PC-9 (cell line): ENCODE results near the gene FUCA2. TPM values are rescaled to one million over a fixed set of nuclear protein-coding genes. Genes with fewer than 3 reads are reported as not detected.

ENCODE experiments used
- BruUV-seq: library from RNA; stranded (reverse); fragments of 400-500 nt; replicated peaks from 2 replicates; lab custom pipeline; 2021; lab: Mats Ljungman, UMichigan
- CTCF ChIA-PET: fragments of 300-600 bp; sonication (Branson Sonifier 250); formaldehyde crosslinking; loops from one replicate; lab custom pipeline; 2022; ENCODE audit warnings: antibody characterized with exemption; lab: Charles Lee
- POLR2A ChIA-PET: fragments of 300-600 bp; sonication (Branson Sonifier 250); formaldehyde crosslinking; loops from one replicate; lab custom pipeline; 2022; ENCODE audit warnings: antibody characterized with exemption; ENCODE audit not compliant: unreplicated experiment; lab: Charles Lee
- DNase-seq, 2 experiments: peaks; one replicate each; pipeline versions ENCODE4 v3.0.0 to v3.0.0-alpha.2; 2015 to 2022; ENCODE audit warnings: mixed read lengths in 1 of 2
- H2AFZ ChIP-seq: fragments of 200-600 bp; sonication (generic); 2 replicates; pipeline ENCODE4 v1.8.1; 2017; ENCODE audit warnings: antibody characterized with exemption
- H3F3A ChIP-seq: fragments of 200-600 bp; sonication (generic); 2 replicates; pipeline ENCODE4 v1.8.1; 2017; ENCODE audit warnings: antibody characterized with exemption, mild to moderate bottlenecking, low read depth; ENCODE audit not compliant: insufficient read depth
- H3K27ac ChIP-seq: fragments of 200-600 bp; sonication (generic); 2 replicates; pipeline ENCODE4 v1.6.1; 2016; ENCODE audit warnings: mixed run types
- H3K27me3 ChIP-seq: fragments of 200-600 bp; sonication (generic); 2 replicates; pipeline ENCODE4 v1.6.1; 2016; ENCODE audit warnings: low read depth, mixed run types; ENCODE audit not compliant: insufficient read depth
- H3K36me3 ChIP-seq: fragments of 200-600 bp; sonication (generic); 2 replicates; pipeline ENCODE4 v1.6.1; 2016; ENCODE audit warnings: low read depth, mixed run types
- H3K4me1 ChIP-seq: fragments of 200-600 bp; sonication (generic); replicated peaks from 2 replicates; pipeline ENCODE4 v1.6.1; 2016; ENCODE audit warnings: mixed run types; ENCODE audit not compliant: insufficient read depth
- H3K4me2 ChIP-seq: fragments of 200-600 bp; sonication (generic); 2 replicates; pipeline ENCODE4 v1.6.1; 2017; ENCODE audit warnings: mixed run types
- H3K4me3 ChIP-seq: fragments of 200-600 bp; sonication (generic); 2 replicates; pipeline ENCODE4 v1.6.1; 2016; ENCODE audit warnings: mixed run types
- H3K79me2 ChIP-seq: fragments of 200-600 bp; sonication (generic); 2 replicates; pipeline ENCODE4 v1.6.1; 2017; ENCODE audit warnings: low read depth, mixed run types
- H3K9me2 ChIP-seq: fragments of 200-600 bp; sonication (generic); 2 replicates; pipeline ENCODE4 v1.8.1; 2017; ENCODE audit warnings: mild to moderate bottlenecking; ENCODE audit not compliant: insufficient read depth
- H3K9me3 ChIP-seq: fragments of 200-600 bp; sonication (generic); 2 replicates; pipeline ENCODE4 v1.8.1; 2016; ENCODE audit warnings: low read depth; ENCODE audit not compliant: insufficient read depth
- H4K20me1 ChIP-seq: fragments of 200-600 bp; sonication (generic); 2 replicates; pipeline ENCODE4 v1.8.1; 2017; ENCODE audit not compliant: insufficient read depth
- CTCF ChIP-seq: fragments of 200-600 bp; sonication (generic); conservative IDR thresholded peaks from 2 replicates; pipeline ENCODE4 v1.6.1; 2017; ENCODE audit warnings: mixed run types, antibody characterized with exemption, mild to moderate bottlenecking, moderate library complexity
- EZH2 ChIP-seq: fragments of 200-600 bp; sonication (generic); IDR thresholded peaks from 2 replicates; pipeline ENCODE4 v1.8.0; 2017; ENCODE audit warnings: antibody characterized with exemption, low read depth
- intact Hi-C: fragments of 100-400 bp; cut with micrococcal nuclease; formaldehyde crosslinking; loops from one replicate; pipeline ENCODE4 v1.10.0; 2022; ENCODE audit not compliant: unreplicated experiment
- total RNA-seq: library from RNA; stranded (reverse); gene quantifications from 2 replicates; pipeline ENCODE4 v1.2.3, GENCODE V29; 2021

Gene FUCA2
- total RNA-seq, 1 experiment from 2014 or later, result 74.8 TPM

- no peaks in the 10 kb centered on the region for H3K9me3 ChIP-seq
- TF ChIP-seq EZH2 (no peak), CTCF (no peak)
- BruUV-seq, result no TSS peak
- no peak overlapping the region for H3K4me3 ChIP-seq
- no peaks in the 10 kb centered on the region for H3K79me2 ChIP-seq
- ChIA-PET CTCF (no interaction called here), POLR2A (no interaction called here)
- no peaks in the 10 kb centered on the region for H3K27me3 ChIP-seq
- intact Hi-C loops, result no loop called here
- no peaks in the 10 kb centered on the region for H3K4me1 ChIP-seq
- H3K9me2 ChIP-seq, result no peaks in the 10 kb centered on the region
- H3F3A ChIP-seq, result no peaks in the 10 kb centered on the region
- no peak overlapping the region for H3K27ac ChIP-seq
- H2AFZ ChIP-seq, result no peak overlapping the region
- no peaks in the 10 kb centered on the region for H3K36me3 ChIP-seq
- no peak for DNase-seq
- no peak overlapping the region for H3K4me2 ChIP-seq
- no peaks in the 10 kb centered on the region for H4K20me1 ChIP-seq
These were observed 47.6 kb upstream of the FUCA2 start for GRCh38 chr6:143559051-143559660.

- Histone ChIP-seq H3K27ac (no peak overlapping the region), H3K4me1 (no peaks in the 10 kb centered on the region), H3K4me3 (no peak overlapping the region), H3F3A (no peaks in the 10 kb centered on the region), H4K20me1 (no peaks in the 10 kb centered on the region), H3K4me2 (no peak overlapping the region), H3K9me2 (no peaks in the 10 kb centered on the region), H3K27me3 (no peaks in the 10 kb centered on the region), H3K9me3 (no peaks in the 10 kb centered on the region), H3K79me2 (no peaks in the 10 kb centered on the region), H2AFZ (no peak overlapping the region), H3K36me3 (no peaks in the 10 kb centered on the region)
- BruUV-seq, result no TSS peak
- TF ChIP-seq CTCF, result no peak
- TF ChIP-seq EZH2, result no peak
- ChIA-PET POLR2A (no interaction called here), CTCF (no interaction called here)
- intact Hi-C loops, result no loop called here
- no peak for DNase-seq
These were observed 45.0 kb upstream of the FUCA2 start for GRCh38 chr6:143556529-143556928.

GRCh38 chr6:143555582-143555981, 44.1 kb upstream of the FUCA2 start:
- no TSS peak for BruUV-seq
- H3K27me3 ChIP-seq, result no peaks in the 10 kb centered on the region
- CTCF ChIA-PET, result no interaction called here

More at GRCh38 chr6:143555582-143555981, 44.1 kb upstream of the FUCA2 start:
- no peak overlapping the region for H3K4me2 ChIP-seq
- H3K4me3 ChIP-seq, result no peak overlapping the region
- no peaks in the 10 kb centered on the region for H3K36me3 ChIP-seq
- TF ChIP-seq EZH2, result no peak
- no peak for TF ChIP-seq CTCF
- H3K9me3 ChIP-seq, result no peaks in the 10 kb centered on the region
- no peak for DNase-seq
- H3F3A ChIP-seq, result no peaks in the 10 kb centered on the region
- POLR2A ChIA-PET, result no interaction called here
- H3K4me1 ChIP-seq, result no peaks in the 10 kb centered on the region
- H2AFZ ChIP-seq, result no peak overlapping the region
- no peak overlapping the region for H3K27ac ChIP-seq
- no peaks in the 10 kb centered on the region for H3K79me2 ChIP-seq
- no peaks in the 10 kb centered on the region for H4K20me1 ChIP-seq
- H3K9me2 ChIP-seq, result no peaks in the 10 kb centered on the region
- intact Hi-C loops, result no loop called here
